HG03565 (cell line): Measurements from ENCODE around the gene KRTAP5-4.
"Not testable (repeated sequence)": the region's sequence is repeated elsewhere in the genome, so short reads cannot be mapped to it uniquely, and the experiment has no call there.

ENCODE experiments used
- ATAC-seq: cut with Tn5 transposase; IDR thresholded peaks from one replicate; pipeline ENCODE4 v1.9.1; 2021; ENCODE audit warnings: mild to moderate bottlenecking, moderate library complexity; ENCODE audit not compliant: unreplicated experiment

KRTAP5-4 gene

GRCh38 chr11:1639102-1639620 is 17.2 kb upstream of the KRTAP5-4 start:
- no peak for ATAC-seq

GRCh38 chr11:1638344-1638743 is 16.4 kb upstream of the KRTAP5-4 start:
- no peak for ATAC-seq

- ATAC-seq = no peak
These were observed 15.7 kb upstream of the KRTAP5-4 start for GRCh38 chr11:1637628-1638027.

- no peak for ATAC-seq
These were observed 14.5 kb upstream of the KRTAP5-4 start for GRCh38 chr11:1636291-1636950.

GRCh38 chr11:1633864-1634263 is 11.9 kb upstream of the KRTAP5-4 start:
- ATAC-seq = no peak

- no peak for ATAC-seq
These were observed 10.2 kb upstream of the KRTAP5-4 start for GRCh38 chr11:1632053-1632714.

- no peak for ATAC-seq
These were observed 9.2 kb upstream of the KRTAP5-4 start for GRCh38 chr11:1631066-1631568.

GRCh38 chr11:1630271-1630670 is 8.3 kb upstream of the KRTAP5-4 start:
- no peak for ATAC-seq

GRCh38 chr11:1629326-1630185 is 7.6 kb upstream of the KRTAP5-4 start, which contains the start of gene KRTAP5-5:
Gene KRTAP5-5, plus strand, starts transcription at chr11:1629775. Its CDS starts 66 bp downstream, at chr11:1629841.
- no peak for ATAC-seq

- peak; percentile 46 for ATAC-seq
These were observed 6.8 kb upstream of the KRTAP5-4 start for GRCh38 chr11:1628506-1629325.

GRCh38 chr11:1625541-1625940 is 3.6 kb upstream of the KRTAP5-4 start:
- ATAC-seq = no peak

- no peak for ATAC-seq
These were observed 2.7 kb upstream of the KRTAP5-4 start for GRCh38 chr11:1624621-1625020.

- ATAC-seq = no peak
These were observed 1.8 kb upstream of the KRTAP5-4 start for GRCh38 chr11:1623716-1624115.

GRCh38 chr11:1619449-1619848 is 2.5 kb downstream of the KRTAP5-4 start:
- no peak for ATAC-seq

GRCh38 chr11:1618231-1618630 is 3.7 kb downstream of the KRTAP5-4 start:
- ATAC-seq = no peak

- no peak for ATAC-seq
These were observed 13.6 kb downstream of the KRTAP5-4 start, which contains the start of gene KRTAP5-3 for GRCh38 chr11:1608363-1608762. Gene KRTAP5-3, minus strand, starts transcription at chr11:1608463. Its CDS starts 78 bp downstream, at chr11:1608385.

- not testable (repeated sequence) for ATAC-seq
These were observed 14.0 kb downstream of the KRTAP5-4 start for GRCh38 chr11:1607901-1608300.

- not testable (repeated sequence) for ATAC-seq
These were observed 14.6 kb downstream of the KRTAP5-4 start for GRCh38 chr11:1607156-1607845.

- ATAC-seq = peak; percentile 91
These were observed 16.0 kb downstream of the KRTAP5-4 start for GRCh38 chr11:1605923-1606322.

- no peak for ATAC-seq
These were observed 17.2 kb downstream of the KRTAP5-4 start for GRCh38 chr11:1604711-1605110.
